Left lung (tissue), 10 donors: ENCODE data around the gene EGF. TPM values are rescaled to one million over a fixed set of nuclear protein-coding genes. Genes with fewer than 3 reads are reported as not detected.

Source experiments
- ATAC-seq: fragments of 200-7000 bp; cut with Tn5 transposase; one replicate; pipeline ENCODE4 v1.9.1; 2020; ENCODE audit warnings: moderate library complexity
- DNase-seq, 4 donors: peaks; one replicate each; pipeline ENCODE4 v3.0.0-alpha.2; 2013 to 2020
- H3K27ac ChIP-seq, 2 donors: fragments of 200-600 bp; sonication (generic) in 1 of 2; one replicate each; pipeline versions ENCODE4 v1.5.0 to v1.8.0; 2020 to 2021
- H3K27me3 ChIP-seq, 2 donors: fragments of 200-600 bp; sonication (generic) in 1 of 2; one replicate each; pipeline versions ENCODE4 v1.5.0 to v1.8.0; 2020 to 2021
- H3K36me3 ChIP-seq, 2 donors: fragments of 200-600 bp; sonication (generic) in 1 of 2; one replicate each; pipeline versions ENCODE4 v1.5.0 to v1.8.0; 2020 to 2021
- H3K4me1 ChIP-seq, 2 donors: fragments of 200-600 bp; one replicate each; pipeline ENCODE4 v1.8.0; 2021
- H3K4me3 ChIP-seq, 2 donors: fragments of 200-600 bp; sonication (generic) in 1 of 2; one replicate each; pipeline versions ENCODE4 v1.5.0 to v1.8.0; 2020 to 2021; ENCODE audit warnings: mild to moderate bottlenecking in 1 of 2
- H3K9me3 ChIP-seq, 2 donors: fragments of 200-600 bp; sonication (generic) in 1 of 2; one replicate each; pipeline versions ENCODE4 v1.5.0 to v1.8.0; 2020 to 2021
- intact Hi-C, 2 donors: fragments of 100-400 bp; cut with DNase I; formaldehyde crosslinking; loops; one replicate each; pipeline versions ENCODE4 v1.11.2 to v1.14.2; 2022
- polyA plus RNA-seq, 6 donors: library from polyadenylated mRNA; unstranded; fragments of 120-200 nt; gene quantifications; one replicate each; pipeline ENCODE4 v1.2.1, GENCODE V29; 2013; ENCODE audit not compliant: insufficient read length in 6 of 6
- total RNA-seq, 2 donors: library from RNA; stranded (reverse); fragmentation: NEBNext Ultra II Directional; extraction: Animal tissue kit (Norgen Biotek cat#: 25700); gene quantifications; one replicate each; pipeline ENCODE4 v1.2.1, GENCODE V29; 2021
- TF ChIP-seq, protein P1 (sequence below), 2 donors: fragments of 200-600 bp; sonication (generic) in 1 of 2; IDR thresholded peaks; one replicate each; pipeline versions ENCODE4 v1.5.0 to v1.8.0; 2021; ENCODE audit warnings: antibody characterized with exemption in 2 of 2
- donor health status: DM: no; HTN: yes; CAD: no.
- donor health status: DM: no; HTN: no; CAD: no.

EGF gene
- total and polyA plus RNA-seq, 8 donors, result 0.45 to 4.3 (median 1.0) TPM

DNA sequence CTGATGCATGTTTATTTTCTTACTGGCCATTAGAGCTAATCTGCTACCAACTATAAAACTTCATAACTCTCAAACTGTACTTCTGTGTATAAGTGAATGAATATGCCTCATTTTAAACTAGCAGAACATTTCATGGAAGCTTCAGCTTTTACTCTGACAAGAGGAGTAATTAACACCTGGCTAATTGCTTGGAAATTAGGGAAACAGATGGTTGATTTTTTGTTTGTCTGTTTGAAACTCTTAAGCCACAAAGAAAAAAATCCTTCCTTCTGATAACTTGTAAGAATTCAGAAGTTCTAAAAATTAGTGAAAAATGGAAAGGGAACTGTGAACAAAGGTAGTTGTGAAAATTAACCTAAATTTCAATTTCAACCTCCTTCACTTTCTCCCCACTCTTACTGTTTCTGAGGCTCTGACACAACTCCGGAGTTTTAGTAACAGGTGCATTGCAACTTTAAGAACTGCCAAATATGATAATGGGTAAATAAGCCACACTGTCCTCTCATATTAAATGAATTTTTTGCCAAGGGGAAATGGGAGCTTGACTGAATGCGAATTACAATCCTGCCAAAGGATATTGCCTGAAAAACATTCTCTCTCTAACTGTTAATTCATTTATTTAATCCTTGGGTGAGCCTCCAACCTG is 1.0 kb downstream of the EGF start:
- H3K36me3 ChIP-seq, result no peaks in the 10 kb centered on the region
- TF ChIP-seq, protein P1, sequence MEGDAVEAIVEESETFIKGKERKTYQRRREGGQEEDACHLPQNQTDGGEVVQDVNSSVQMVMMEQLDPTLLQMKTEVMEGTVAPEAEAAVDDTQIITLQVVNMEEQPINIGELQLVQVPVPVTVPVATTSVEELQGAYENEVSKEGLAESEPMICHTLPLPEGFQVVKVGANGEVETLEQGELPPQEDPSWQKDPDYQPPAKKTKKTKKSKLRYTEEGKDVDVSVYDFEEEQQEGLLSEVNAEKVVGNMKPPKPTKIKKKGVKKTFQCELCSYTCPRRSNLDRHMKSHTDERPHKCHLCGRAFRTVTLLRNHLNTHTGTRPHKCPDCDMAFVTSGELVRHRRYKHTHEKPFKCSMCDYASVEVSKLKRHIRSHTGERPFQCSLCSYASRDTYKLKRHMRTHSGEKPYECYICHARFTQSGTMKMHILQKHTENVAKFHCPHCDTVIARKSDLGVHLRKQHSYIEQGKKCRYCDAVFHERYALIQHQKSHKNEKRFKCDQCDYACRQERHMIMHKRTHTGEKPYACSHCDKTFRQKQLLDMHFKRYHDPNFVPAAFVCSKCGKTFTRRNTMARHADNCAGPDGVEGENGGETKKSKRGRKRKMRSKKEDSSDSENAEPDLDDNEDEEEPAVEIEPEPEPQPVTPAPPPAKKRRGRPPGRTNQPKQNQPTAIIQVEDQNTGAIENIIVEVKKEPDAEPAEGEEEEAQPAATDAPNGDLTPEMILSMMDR (IDR thresholded peaks at IDR 0.05), result no peak
- no peaks in the 10 kb centered on the region for H3K9me3 ChIP-seq
- intact Hi-C loops, result no loop called here
- no peaks in the 10 kb centered on the region for H3K4me1 ChIP-seq
- ATAC-seq (no peak), DNase-seq (no peak)
- H3K27ac ChIP-seq, result no peak overlapping the region
- H3K4me3 ChIP-seq, result peak overlapping the region in 1 of 2 donors; percentile 22
- no peaks in the 10 kb centered on the region for H3K27me3 ChIP-seq

DNA sequence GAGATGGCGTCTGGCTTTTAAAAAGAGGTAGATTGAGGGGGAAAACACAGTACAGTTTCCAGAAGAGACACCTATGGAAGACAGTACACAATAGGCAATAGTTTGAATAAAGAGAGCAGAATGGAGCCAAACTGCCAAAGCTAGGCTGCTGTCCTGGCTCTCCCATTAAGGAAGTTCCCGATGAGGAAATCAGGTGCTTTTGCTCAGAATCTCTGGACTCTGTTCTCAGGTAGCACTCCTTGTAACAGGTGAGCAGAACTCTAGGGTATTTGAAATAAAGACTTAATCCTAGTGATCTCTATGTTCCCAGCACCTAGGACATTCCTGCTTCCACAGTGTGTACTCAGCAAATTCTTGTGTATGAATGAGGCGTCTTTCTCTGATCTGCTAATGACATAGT is 1.6 kb downstream of the EGF start:
- Histone ChIP-seq H3K4me1 (no peaks in the 10 kb centered on the region), H3K27me3 (no peaks in the 10 kb centered on the region), H3K4me3 (peak overlapping the region in 1 of 2 donors; percentile 22), H3K27ac (no peak overlapping the region), H3K9me3 (no peaks in the 10 kb centered on the region), H3K36me3 (no peaks in the 10 kb centered on the region)
- TF ChIP-seq, protein P1 (IDR thresholded peaks at IDR 0.05), result no peak
- peak; percentile 21 for ATAC-seq
- no peak for DNase-seq
- intact Hi-C loops, result no loop called here

DNA sequence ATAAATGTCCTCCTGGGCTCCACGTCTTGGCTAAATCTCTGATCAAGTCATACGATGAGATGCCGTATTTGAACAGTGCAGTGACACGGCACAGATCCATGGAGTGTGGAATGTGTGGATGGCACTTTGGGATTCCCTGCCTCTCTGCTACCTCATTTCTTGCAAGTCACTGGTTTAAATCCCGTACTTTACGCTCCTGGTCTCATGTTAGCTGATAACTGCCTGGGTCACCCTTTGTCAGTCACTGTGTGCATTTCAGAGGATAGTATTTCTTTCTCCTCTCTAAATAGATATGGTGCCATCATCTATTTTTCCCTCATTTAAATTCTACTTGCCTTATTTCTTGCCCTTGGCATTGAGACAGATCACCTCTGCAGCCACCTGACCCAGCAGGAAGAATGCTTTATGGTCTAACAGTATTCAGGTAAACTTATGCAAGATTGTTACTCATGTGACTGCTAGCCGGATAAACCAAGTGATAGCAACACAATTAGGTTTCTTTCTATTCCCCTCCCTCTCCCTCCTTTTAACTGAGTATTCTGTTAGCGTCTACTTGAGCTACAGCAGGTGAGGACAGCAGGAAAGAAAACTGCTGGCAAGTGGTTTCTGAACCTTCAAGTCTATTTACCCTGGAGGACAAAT is 2.8 kb downstream of the EGF start:
- intact Hi-C loops, result no loop called here

DNA sequence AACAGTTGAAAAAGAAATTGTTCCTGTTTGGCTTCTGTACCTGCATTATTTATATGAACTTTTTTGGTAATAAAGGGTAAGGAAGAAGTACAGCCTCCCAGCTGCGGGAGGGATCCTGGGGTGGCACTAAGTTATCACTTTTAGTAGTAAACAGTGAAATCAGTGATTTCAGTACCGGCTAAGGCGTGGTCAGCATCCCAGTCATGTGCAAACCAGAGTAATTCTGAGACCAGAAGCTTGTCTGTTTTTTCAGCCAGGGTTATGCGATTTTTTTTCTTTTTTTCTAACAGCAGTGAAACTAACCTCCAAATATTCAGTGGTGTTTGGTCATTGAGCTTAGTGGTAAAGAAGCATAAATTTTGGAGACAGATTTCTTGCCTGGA is 3.3 kb downstream of the EGF start:
- Histone ChIP-seq H3K36me3 (no peaks in the 10 kb centered on the region), H3K27me3 (no peaks in the 10 kb centered on the region), H3K4me3 (no peak overlapping the region), H3K9me3 (no peaks in the 10 kb centered on the region), H3K27ac (no peak overlapping the region), H3K4me1 (no peaks in the 10 kb centered on the region)
- no peak for DNase-seq
- no peak for ATAC-seq
- TF ChIP-seq, protein P1 (IDR thresholded peaks at IDR 0.05), result no peak
- intact Hi-C loops, result no loop called here

More for the DNA sequence above, 2.8 kb downstream of the EGF start:
- ATAC-seq (peak; percentile 30), DNase-seq (no peak)
- H3K36me3 ChIP-seq, result no peaks in the 10 kb centered on the region
- H3K4me1 ChIP-seq, result no peaks in the 10 kb centered on the region
- TF ChIP-seq, protein P1 (IDR thresholded peaks at IDR 0.05), result no peak
- no peaks in the 10 kb centered on the region for H3K9me3 ChIP-seq
- no peaks in the 10 kb centered on the region for H3K27me3 ChIP-seq
- no peak overlapping the region for H3K4me3 ChIP-seq
- H3K27ac ChIP-seq, result no peak overlapping the region

DNA sequence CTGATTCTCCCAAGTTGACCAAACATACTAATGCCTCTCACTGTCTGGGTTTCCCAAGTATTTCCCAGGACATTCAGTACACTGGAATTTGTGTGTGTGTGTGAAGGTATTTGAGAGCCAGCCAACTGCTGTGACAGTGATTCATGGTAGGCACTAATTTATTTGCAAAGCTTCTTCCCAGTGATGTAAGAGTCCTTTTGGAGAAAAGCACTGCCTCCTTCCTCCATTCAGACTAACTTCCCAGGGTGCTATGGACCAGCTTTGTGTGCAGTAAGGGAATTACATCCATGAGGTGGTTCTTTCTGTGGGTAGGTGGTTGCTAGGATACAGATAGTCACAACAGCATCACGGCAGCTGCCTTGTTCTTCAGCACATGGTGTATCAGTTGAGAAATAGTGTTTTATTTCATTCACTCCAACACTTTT is 8.7 kb downstream of the EGF start:
- intact Hi-C loops, result no loop called here
- H3K9me3 ChIP-seq, result no peaks in the 10 kb centered on the region
- no peaks in the 10 kb centered on the region for H3K36me3 ChIP-seq
- H3K27ac ChIP-seq, result no peak overlapping the region
- no peak for DNase-seq
- no peak for ATAC-seq
- no peaks in the 10 kb centered on the region for H3K27me3 ChIP-seq
- no peak overlapping the region for H3K4me3 ChIP-seq
- TF ChIP-seq, protein P1 (IDR thresholded peaks at IDR 0.05), result no peak
- H3K4me1 ChIP-seq, result no peaks in the 10 kb centered on the region
